ENCODE measurements around the gene NHEJ1. TPM values are rescaled to one million over a fixed set of nuclear protein-coding genes. Genes with fewer than 3 reads are reported as not detected.

NHEJ1 gene
- total RNA-seq, 2 donors from 2014 or later: 15.2 to 16.9 TPM

DNA sequence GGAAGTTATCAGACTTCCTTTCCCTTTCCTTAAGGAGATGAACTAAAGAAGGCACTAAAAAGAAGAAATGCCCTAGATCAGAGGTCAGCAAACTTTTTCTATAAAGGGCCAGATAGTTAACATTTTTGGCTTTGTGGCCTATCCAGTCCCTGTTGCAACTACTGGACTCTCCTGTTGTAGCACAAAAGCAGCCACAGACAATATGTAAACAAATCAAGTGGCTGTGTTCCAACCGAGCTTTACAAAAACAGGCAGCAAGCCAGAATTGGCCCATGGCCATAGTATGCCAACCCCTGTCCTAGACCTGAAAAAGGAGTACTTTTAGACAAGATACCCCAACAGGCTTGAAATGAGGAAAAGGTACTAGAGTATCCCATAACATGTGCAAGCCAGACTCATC lies 10.9 kb downstream of the NHEJ1 start:
- Histone ChIP-seq H3K27me3 (replicated peaks; ENCODE audit: insufficient read depth) (no peaks in the 10 kb centered on the region), H3K4me3 (no peak overlapping the region), H3K4me1 (replicated peaks) (peaks cover 5% of the 10 kb centered on the region), H3K9me3 (no peaks in the 10 kb centered on the region), H3K27ac (peak overlapping the region; percentile 44 to 53), H3K36me3 (no peaks in the 10 kb centered on the region)
- TF ChIP-seq POLR2AphosphoS5 (IDR thresholded peaks at IDR 0.05) (peak; percentile 17), POLR2A (IDR thresholded peaks at IDR 0.05) (no peak)
- 20% methylated on average over 1 of the region's 1 CpG for WGBS
- intact Hi-C loops (cut with DNase I): no loop called here
- no peak for DNase-seq (ENCODE audit: low spot score)

DNA sequence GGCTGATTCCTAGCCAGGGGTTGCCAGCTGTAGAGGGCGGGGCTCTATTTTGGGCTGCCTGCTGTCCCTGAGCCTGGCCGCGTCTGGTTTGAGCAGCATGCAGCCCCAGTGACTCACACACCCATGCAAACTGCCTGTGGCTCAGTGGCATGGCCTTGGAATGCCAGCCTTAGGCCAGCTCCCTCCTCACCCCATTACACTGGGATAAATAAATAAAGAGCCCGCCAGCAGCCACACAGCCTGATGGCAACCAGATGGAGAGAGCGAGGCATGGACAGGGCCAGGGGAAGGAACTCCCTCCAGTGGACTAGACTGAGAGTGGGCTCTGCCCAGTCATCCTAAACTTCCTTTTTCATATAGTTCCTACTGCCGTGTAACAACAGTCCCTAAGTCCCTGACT lies 18.3 kb downstream of the NHEJ1 start:
- no peak for DNase-seq (ENCODE audit: low spot score)
- intact Hi-C loops (cut with DNase I): no loop called here
- H3K9me3 ChIP-seq: no peaks in the 10 kb centered on the region
- TF ChIP-seq POLR2A (IDR thresholded peaks at IDR 0.05) (no peak), POLR2AphosphoS5 (IDR thresholded peaks at IDR 0.05) (no peak)
- TF ChIP-seq, protein P1, sequence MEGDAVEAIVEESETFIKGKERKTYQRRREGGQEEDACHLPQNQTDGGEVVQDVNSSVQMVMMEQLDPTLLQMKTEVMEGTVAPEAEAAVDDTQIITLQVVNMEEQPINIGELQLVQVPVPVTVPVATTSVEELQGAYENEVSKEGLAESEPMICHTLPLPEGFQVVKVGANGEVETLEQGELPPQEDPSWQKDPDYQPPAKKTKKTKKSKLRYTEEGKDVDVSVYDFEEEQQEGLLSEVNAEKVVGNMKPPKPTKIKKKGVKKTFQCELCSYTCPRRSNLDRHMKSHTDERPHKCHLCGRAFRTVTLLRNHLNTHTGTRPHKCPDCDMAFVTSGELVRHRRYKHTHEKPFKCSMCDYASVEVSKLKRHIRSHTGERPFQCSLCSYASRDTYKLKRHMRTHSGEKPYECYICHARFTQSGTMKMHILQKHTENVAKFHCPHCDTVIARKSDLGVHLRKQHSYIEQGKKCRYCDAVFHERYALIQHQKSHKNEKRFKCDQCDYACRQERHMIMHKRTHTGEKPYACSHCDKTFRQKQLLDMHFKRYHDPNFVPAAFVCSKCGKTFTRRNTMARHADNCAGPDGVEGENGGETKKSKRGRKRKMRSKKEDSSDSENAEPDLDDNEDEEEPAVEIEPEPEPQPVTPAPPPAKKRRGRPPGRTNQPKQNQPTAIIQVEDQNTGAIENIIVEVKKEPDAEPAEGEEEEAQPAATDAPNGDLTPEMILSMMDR (IDR thresholded peaks at IDR 0.05): no peak
- H3K4me1 ChIP-seq (replicated peaks): no peaks in the 10 kb centered on the region
- H3K27ac ChIP-seq: no peak overlapping the region
- WGBS: 87% methylated on average over 6 of the region's 6 CpGs
- H3K27me3 ChIP-seq (replicated peaks; ENCODE audit: insufficient read depth): no peaks in the 10 kb centered on the region
- no peak overlapping the region for H3K4me3 ChIP-seq
- no peaks in the 10 kb centered on the region for H3K36me3 ChIP-seq

DNA sequence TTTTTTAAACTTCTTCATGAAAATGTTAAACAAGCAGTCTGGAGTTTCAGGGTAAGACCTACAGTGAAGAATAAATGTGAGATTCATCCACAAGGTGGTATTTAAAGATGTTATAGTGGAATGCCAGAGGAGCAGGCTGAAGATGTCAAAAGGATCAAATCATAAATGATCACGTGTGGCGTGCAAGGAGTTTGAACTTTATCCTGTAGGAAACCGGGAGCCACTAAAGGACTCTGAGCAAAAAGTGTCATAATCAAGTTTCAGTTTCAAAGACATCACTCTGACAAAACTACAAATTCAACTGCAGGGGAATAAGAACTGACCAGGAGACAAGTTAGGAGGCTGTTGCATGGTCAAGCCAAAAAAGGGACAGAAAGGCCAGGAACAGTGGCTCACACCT lies 19.9 kb downstream of the NHEJ1 start:
- Histone ChIP-seq H3K4me1 (replicated peaks) (no peaks in the 10 kb centered on the region), H3K36me3 (no peaks in the 10 kb centered on the region), H3K27me3 (replicated peaks; ENCODE audit: insufficient read depth) (no peaks in the 10 kb centered on the region), H3K9me3 (no peaks in the 10 kb centered on the region), H3K27ac (no peak overlapping the region), H3K4me3 (no peak overlapping the region)
- no peak for DNase-seq (ENCODE audit: low spot score)
- intact Hi-C loops (cut with DNase I): no loop called here
- TF ChIP-seq POLR2A (IDR thresholded peaks at IDR 0.05) (no peak), POLR2AphosphoS5 (IDR thresholded peaks at IDR 0.05) (no peak)
- TF ChIP-seq, protein P1 (IDR thresholded peaks at IDR 0.05): no peak
- 94% methylated on average over 3 of the region's 3 CpGs for WGBS

DNA sequence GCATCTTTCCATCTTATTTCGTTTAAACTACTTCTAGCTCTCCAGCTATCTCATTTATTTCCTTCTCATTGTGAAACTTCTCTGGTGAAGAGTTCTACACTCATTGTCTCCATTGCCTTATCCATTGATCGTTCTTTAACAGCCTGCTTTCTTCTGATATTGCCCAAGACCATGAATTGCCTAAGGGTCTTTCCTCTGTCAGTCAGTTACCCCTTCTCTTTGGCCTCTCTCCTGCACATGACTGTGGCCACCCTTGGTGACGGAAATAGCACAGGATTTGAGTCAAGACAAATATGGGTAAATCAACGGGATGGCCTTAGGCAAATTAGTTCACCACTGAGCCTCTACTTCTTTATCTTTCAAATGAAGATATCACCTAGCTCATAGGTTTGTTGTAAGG lies 26.6 kb downstream of the NHEJ1 start:
- Histone ChIP-seq H3K36me3 (no peaks in the 10 kb centered on the region), H3K27me3 (replicated peaks; ENCODE audit: insufficient read depth) (no peaks in the 10 kb centered on the region), H3K4me3 (no peak overlapping the region), H3K27ac (no peak overlapping the region), H3K4me1 (replicated peaks) (no peaks in the 10 kb centered on the region), H3K9me3 (no peaks in the 10 kb centered on the region)
- DNase-seq (ENCODE audit: low spot score): no peak
- WGBS: 92% methylated on average over 4 of the region's 4 CpGs
- TF ChIP-seq, protein P1 (IDR thresholded peaks at IDR 0.05): no peak
- no peak for TF ChIP-seq POLR2A (IDR thresholded peaks at IDR 0.05)
- no peak for TF ChIP-seq POLR2AphosphoS5 (IDR thresholded peaks at IDR 0.05)
- intact Hi-C loops (cut with DNase I): no loop called here

DNA sequence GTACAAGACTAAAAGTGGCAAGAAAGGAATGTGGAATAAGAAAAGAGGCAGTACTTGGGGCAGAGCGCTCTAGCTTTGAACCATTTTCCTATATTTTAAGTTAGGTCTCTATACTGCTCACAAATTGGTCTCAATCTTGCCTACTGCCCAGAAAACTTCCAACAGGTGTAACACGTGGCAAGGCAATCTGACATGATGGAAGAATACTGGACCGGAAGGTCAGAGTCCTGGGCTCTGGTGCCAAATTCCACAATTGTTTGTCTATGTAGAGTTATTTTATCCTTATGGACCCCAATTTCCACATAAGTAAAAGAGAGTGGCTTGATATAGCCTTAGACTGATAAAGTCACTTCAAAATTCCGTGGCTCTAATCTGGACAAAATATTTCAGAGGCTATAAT lies 28.9 kb downstream of the NHEJ1 start:
- intact Hi-C loops (cut with DNase I): no loop called here
- peak overlapping the region in 1 of 2 donors; percentile 8 for H3K27ac ChIP-seq
- TF ChIP-seq POLR2AphosphoS5 (IDR thresholded peaks at IDR 0.05) (no peak), POLR2A (IDR thresholded peaks at IDR 0.05) (no peak)
- TF ChIP-seq, protein P1 (IDR thresholded peaks at IDR 0.05): no peak
- H3K36me3 ChIP-seq: no peaks in the 10 kb centered on the region
- H3K4me1 ChIP-seq (replicated peaks): no peaks in the 10 kb centered on the region
- no peaks in the 10 kb centered on the region for H3K9me3 ChIP-seq
- H3K4me3 ChIP-seq: no peak overlapping the region
- WGBS: 83% methylated on average over 4 of the region's 4 CpGs
- H3K27me3 ChIP-seq (replicated peaks; ENCODE audit: insufficient read depth): no peaks in the 10 kb centered on the region
- DNase-seq (ENCODE audit: low spot score): no peak
